H9 (cell line): ENCODE results near the gene SULF2. TPM values are rescaled to one million over a fixed set of nuclear protein-coding genes. Genes with fewer than 3 reads are reported as not detected.
A peak's percentile ranks its signal among the peaks of the same experiment; 100 is the strongest.
"Not testable (repeated sequence)": the region's sequence is repeated elsewhere in the genome, so short reads cannot be mapped to it uniquely, and the experiment has no call there.

Experiments used
- DNase-seq: peaks from one replicate; pipeline ENCODE4 v3.0.0-alpha.2; 2017
- H2AFZ ChIP-seq: one replicate; pipeline ENCODE4 v1.6.1; 2013; ENCODE audit warnings: mild to moderate bottlenecking, low read length, control low read depth, moderate library complexity
- H2AK5ac ChIP-seq: 2 replicates; pipeline ENCODE4 v1.6.1; 2013; ENCODE audit warnings: low read length, control low read depth, mixed read lengths; ENCODE audit not compliant: insufficient read length
- H2BK120ac ChIP-seq: one replicate; pipeline ENCODE4 v1.6.1; 2013; ENCODE audit warnings: low read depth, mild to moderate bottlenecking, low read length, control low read depth, inconsistent platforms; ENCODE audit not compliant: poor library complexity, severe bottlenecking
- H2BK12ac ChIP-seq: 2 replicates; pipeline ENCODE4 v1.6.1; 2013; ENCODE audit warnings: low read length, control low read depth, mixed read lengths, low read depth; ENCODE audit not compliant: insufficient read length
- H2BK15ac ChIP-seq: 2 replicates; pipeline ENCODE4 v1.6.1; 2013; ENCODE audit warnings: low read depth, low read length, control low read depth
- H2BK20ac ChIP-seq: one replicate; pipeline ENCODE4 v1.6.1; 2013; ENCODE audit warnings: low read depth, mild to moderate bottlenecking, low read length, control low read depth, inconsistent platforms; ENCODE audit not compliant: poor library complexity, severe bottlenecking
- H2BK5ac ChIP-seq: 2 replicates; pipeline ENCODE4 v1.6.1; 2013; ENCODE audit warnings: low read length, control low read depth, mixed read lengths; ENCODE audit not compliant: insufficient read length
- H3K14ac ChIP-seq: 2 replicates; pipeline ENCODE4 v1.6.1; 2013; ENCODE audit warnings: low read length, control low read depth; ENCODE audit not compliant: insufficient read depth
- H3K18ac ChIP-seq: 2 replicates; pipeline ENCODE4 v1.6.1; 2013; ENCODE audit warnings: low read depth, mild to moderate bottlenecking, mixed read lengths, low read length, control low read depth; ENCODE audit not compliant: insufficient read length
- H3K23ac ChIP-seq: 2 replicates; pipeline ENCODE4 v1.6.1; 2013; ENCODE audit warnings: low read length, control low read depth, mixed read lengths, low read depth; ENCODE audit not compliant: insufficient read length
- H3K23me2 ChIP-seq: 2 replicates; pipeline ENCODE4 v1.6.1; 2013; ENCODE audit warnings: low read depth, mild to moderate bottlenecking, mixed read lengths, low read length, control low read depth; ENCODE audit not compliant: insufficient read length, poor library complexity, severe bottlenecking
- H3K27ac ChIP-seq: 2 replicates; pipeline ENCODE4 v1.5.1; 2013; ENCODE audit warnings: low read length, control low read depth, mixed read lengths, low read depth; ENCODE audit not compliant: insufficient read length
- H3K27me3 ChIP-seq: 2 replicates; pipeline ENCODE4 v1.6.1; 2013; ENCODE audit warnings: low read length, control low read depth, inconsistent platforms; ENCODE audit not compliant: insufficient read depth
- H3K4ac ChIP-seq: 2 replicates; pipeline ENCODE4 v1.6.1; 2013; ENCODE audit warnings: low read depth, mild to moderate bottlenecking, control low read depth, inconsistent platforms, low read length, moderate library complexity
- H3K4me1 ChIP-seq: 2 replicates; pipeline ENCODE4 v1.6.1; 2013; ENCODE audit warnings: low read length, control low read depth, inconsistent platforms; ENCODE audit not compliant: insufficient read depth
- H3K4me2 ChIP-seq: 2 replicates; pipeline ENCODE4 v1.6.1; 2013; ENCODE audit warnings: low read length, control low read depth, mixed read lengths; ENCODE audit not compliant: insufficient read length, insufficient read depth
- H3K56ac ChIP-seq: 2 replicates; pipeline ENCODE4 v1.6.1; 2013; ENCODE audit warnings: low read depth, mild to moderate bottlenecking, mixed read lengths, low read length, control low read depth; ENCODE audit not compliant: insufficient read length
- H3K79me1 ChIP-seq: 2 replicates; pipeline ENCODE4 v1.6.1; 2013; ENCODE audit warnings: low read depth, mild to moderate bottlenecking, moderate library complexity, low read length, control low read depth, inconsistent platforms; ENCODE audit not compliant: insufficient read depth, poor library complexity, severe bottlenecking
- H3K79me2 ChIP-seq: 2 replicates; pipeline ENCODE4 v1.6.1; 2013; ENCODE audit warnings: low read length, control low read depth, inconsistent platforms; ENCODE audit not compliant: insufficient read depth
- H3K9ac ChIP-seq: 2 replicates; pipeline ENCODE4 v1.6.1; 2013; ENCODE audit warnings: low read length, control low read depth, mixed read lengths; ENCODE audit not compliant: insufficient read length; ENCODE audit errors: extremely low read depth
- H3K9me3 ChIP-seq: one replicate; pipeline ENCODE4 v1.6.1; 2013; ENCODE audit warnings: low read depth, low read length, inconsistent platforms; ENCODE audit not compliant: control insufficient read depth
- H3T11ph ChIP-seq: one replicate; pipeline ENCODE4 v1.6.1; 2013; ENCODE audit warnings: mild to moderate bottlenecking, low read length, control low read depth, inconsistent platforms
- H4K20me1 ChIP-seq: one replicate; pipeline ENCODE4 v1.6.1; 2013; ENCODE audit not compliant: control insufficient read depth, insufficient read length, insufficient read depth
- H4K5ac ChIP-seq: 2 replicates; pipeline ENCODE4 v1.6.1; 2013; ENCODE audit warnings: low read depth, mild to moderate bottlenecking, mixed read lengths, low read length, control low read depth; ENCODE audit not compliant: insufficient read length
- H4K8ac ChIP-seq: replicated peaks from 2 replicates; pipeline ENCODE4 v1.6.1; 2013; ENCODE audit warnings: low read length, control low read depth, mixed read lengths, low read depth; ENCODE audit not compliant: insufficient read length
- H4K91ac ChIP-seq: 2 replicates; pipeline ENCODE4 v1.6.1; 2013; ENCODE audit warnings: low read depth, mild to moderate bottlenecking, moderate library complexity, mixed read lengths, low read length, control low read depth; ENCODE audit not compliant: insufficient read length
- H3K27ac Mint-ChIP-seq, 3 experiments: 2 replicates in 2 of 3; 3 replicates in 1 of 3; pipeline ENCODE4 v1.8.0; 2020 to 2021; ENCODE audit warnings: mixed read lengths in 3 of 3, mild to moderate bottlenecking in 1 of 3, moderate library complexity in 1 of 3
- H3K27me3 Mint-ChIP-seq: 2 replicates; pipeline ENCODE4 v1.8.0; 2021; ENCODE audit warnings: low read depth, mild to moderate bottlenecking, moderate library complexity, mixed read lengths
- H3K36me3 Mint-ChIP-seq, 3 experiments: 2 replicates in 2 of 3; 3 replicates in 1 of 3; pipeline ENCODE4 v1.8.0; 2020 to 2021; ENCODE audit warnings: low read depth in 3 of 3, mixed read lengths in 3 of 3; ENCODE audit not compliant: insufficient read depth in 1 of 3
- H3K4me1 Mint-ChIP-seq, 2 experiments: 2 replicates each; pipeline ENCODE4 v1.8.0; 2020; ENCODE audit warnings: mixed read lengths in 2 of 2
- H3K4me3 Mint-ChIP-seq, 2 experiments: 2 replicates in 1 of 2; 3 replicates in 1 of 2; pipeline ENCODE4 v1.8.0; 2020 to 2021; ENCODE audit warnings: mild to moderate bottlenecking in 2 of 2, mixed read lengths in 2 of 2, moderate library complexity in 1 of 2
- H3K9me3 Mint-ChIP-seq, 2 experiments: 2 replicates in 1 of 2; 3 replicates in 1 of 2; pipeline ENCODE4 v1.8.0; 2020; ENCODE audit warnings: mild to moderate bottlenecking in 2 of 2, mixed read lengths in 2 of 2, moderate library complexity in 1 of 2
- WGBS: extraction: QIAGEN DNeasy Blood & Tissue Kit; methylation state at CpG from one replicate; pipeline ENCODE4 v1.1.7; 2013; ENCODE audit warnings: missing lambda C conversion rate, low lambda C conversion rate, mixed read lengths; ENCODE audit not compliant: insufficient read length; ENCODE audit errors: extremely low coverage; 5-methylcytosine and 5-hydroxymethylcytosine counted together
- total RNA-seq: library from RNA; stranded (reverse); gene quantifications from 2 replicates; pipeline ENCODE4 v1.2.1, GENCODE V29; 2021

SULF2 gene
- total RNA-seq, 1 experiment from 2014 or later = 31.2 TPM

DNA sequence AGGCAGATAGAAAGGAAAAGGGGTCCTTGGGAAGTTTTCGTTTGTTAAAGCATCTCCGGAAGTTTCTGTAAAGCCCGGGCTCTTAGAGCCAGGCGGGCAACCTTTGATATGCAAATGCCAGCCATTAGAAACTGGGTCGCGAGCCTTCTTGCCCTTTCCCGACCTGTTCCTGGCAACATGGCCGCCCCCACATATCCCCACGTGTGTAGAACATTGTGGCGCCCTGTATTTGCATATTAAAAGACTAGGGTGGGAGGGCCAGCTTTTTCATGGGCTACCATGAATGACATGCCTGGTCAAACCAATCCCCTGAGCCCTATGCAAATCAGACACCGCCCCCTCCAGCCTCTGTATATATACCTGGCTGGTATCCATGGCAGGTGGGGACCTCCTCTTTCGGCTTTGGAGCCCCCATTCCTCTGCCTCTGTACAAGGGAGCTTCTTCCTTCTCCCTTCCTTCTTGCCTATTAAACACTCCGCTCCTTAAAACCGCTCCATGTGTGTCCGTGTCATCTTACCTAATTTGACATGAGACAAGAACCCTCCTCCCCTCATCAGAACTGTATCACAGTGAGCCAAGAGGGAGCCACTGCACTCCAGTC, 19.0 kb upstream of the SULF2 start:
- peak; percentile 96 for DNase-seq
- not testable (repeated sequence) for H3K9me3 Mint-ChIP-seq

More for the DNA sequence above, 19.0 kb upstream of the SULF2 start:
- H3K23me2 ChIP-seq, H3T11ph ChIP-seq, H2BK120ac ChIP-seq, H4K8ac ChIP-seq, H3K4me1 ChIP-seq, H4K5ac ChIP-seq, H2AK5ac ChIP-seq, H2BK15ac ChIP-seq, H2AFZ ChIP-seq, H3K79me2 ChIP-seq, H4K91ac ChIP-seq, H3K4ac ChIP-seq, H2BK20ac ChIP-seq, H3K36me3 Mint-ChIP-seq, H3K56ac ChIP-seq, H3K27me3 ChIP-seq, H2BK12ac ChIP-seq, H3K14ac ChIP-seq, H3K9ac ChIP-seq, H3K27ac ChIP-seq, H3K23ac ChIP-seq, H3K9me3 ChIP-seq, H2BK5ac ChIP-seq, H4K20me1 ChIP-seq, H3K79me1 ChIP-seq: not testable (repeated sequence)
- Histone ChIP-seq H3K4me2 (peak overlapping the region; percentile 16), H3K18ac (peak overlapping the region; percentile 56)
- H3K4me3 Mint-ChIP-seq = peak overlapping the region; percentile 24 to 35; a peak in 3 of 5 replicates
- no CpG with 5 or more reads among the region's 15 CpGs for WGBS
- peak overlapping the region; percentile 85 to 97 (median 86); a peak in 5 of 7 replicates for H3K27ac Mint-ChIP-seq
- H3K4me1 Mint-ChIP-seq = peaks cover 26 to 30% of the 10 kb centered on the region in 2 experiments
- H3K27me3 Mint-ChIP-seq = peaks cover 37% of the 10 kb centered on the region
